GM19468 (cell line): ENCODE results near the gene ZNF574.

Experiments
- ATAC-seq: cut with Tn5 transposase; IDR thresholded peaks from one replicate; pipeline ENCODE4 v1.9.1; 2021; ENCODE audit warnings: mild to moderate bottlenecking, moderate library complexity, moderate number of reproducible peaks; ENCODE audit not compliant: unreplicated experiment; ENCODE audit errors: extremely low read depth

Gene ZNF574

GRCh38 chr19:42079886-42080763 lies 4.2 kb downstream of the ZNF574 start:
- ATAC-seq = no peak

GRCh38 chr19:42080764-42081375 lies 4.9 kb downstream of the ZNF574 start:
- ATAC-seq = no peak

- no peak for ATAC-seq
These were observed 5.7 kb downstream of the ZNF574 start for GRCh38 chr19:42081584-42082203.

GRCh38 chr19:42083537-42083936 lies 7.6 kb downstream of the ZNF574 start:
- no peak for ATAC-seq

- no peak for ATAC-seq
These were observed 10.3 kb downstream of the ZNF574 start for GRCh38 chr19:42086188-42086736.

- no peak for ATAC-seq
These were observed 11.0 kb downstream of the ZNF574 start for GRCh38 chr19:42086770-42087550.

- no peak for ATAC-seq
These were observed 12.7 kb downstream of the ZNF574 start for GRCh38 chr19:42088471-42089190.

- ATAC-seq = no peak
These were observed 13.3 kb downstream of the ZNF574 start for GRCh38 chr19:42089191-42089750.

GRCh38 chr19:42089772-42090171 lies 13.8 kb downstream of the ZNF574 start:
- ATAC-seq = no peak

GRCh38 chr19:42090672-42091071 lies 14.7 kb downstream of the ZNF574 start:
- no peak for ATAC-seq

GRCh38 chr19:42091300-42091699 lies 15.3 kb downstream of the ZNF574 start:
- no peak for ATAC-seq

GRCh38 chr19:42091742-42092141 lies 15.8 kb downstream of the ZNF574 start:
- ATAC-seq = no peak

GRCh38 chr19:42092350-42092749 lies 16.4 kb downstream of the ZNF574 start:
- ATAC-seq = no peak

- ATAC-seq = no peak
These were observed 17.5 kb downstream of the ZNF574 start for GRCh38 chr19:42093505-42093904.

- ATAC-seq = no peak
These were observed 18.0 kb downstream of the ZNF574 start for GRCh38 chr19:42093926-42094325.

GRCh38 chr19:42095142-42095813 lies 19.3 kb downstream of the ZNF574 start:
- no peak for ATAC-seq

- no peak for ATAC-seq
These were observed 19.9 kb downstream of the ZNF574 start for GRCh38 chr19:42095814-42096230.

- no peak for ATAC-seq
These were observed 20.4 kb downstream of the ZNF574 start for GRCh38 chr19:42096255-42096837.
